Endothelial cell of umbilical vein (primary cell): ENCODE results near the gene ARMH1. TPM values are rescaled to one million over a fixed set of nuclear protein-coding genes. Genes with fewer than 3 reads are reported as not detected.
"Not testable (repeated sequence)": the region's sequence is repeated elsewhere in the genome, so short reads cannot be mapped to it uniquely, and the experiment has no call there.

Source experiments
- BruUV-seq: library from RNA; stranded (reverse); fragments of 400-500 nt; replicated peaks from 2 replicates; lab custom pipeline; 2021; lab: Mats Ljungman, UMichigan
- CTCF ChIA-PET: fragments of 300-600, 350-600 bp; sonication (Branson Sonifier 250); formaldehyde crosslinking; loops from one replicate; lab custom pipeline; 2021; ENCODE audit warnings: antibody characterized with exemption, inconsistent platforms; lab: Charles Lee
- POLR2A ChIA-PET: fragments of 300-600, 350-600 bp; sonication (Branson Sonifier 250); formaldehyde crosslinking; loops from one replicate; lab custom pipeline; 2021; ENCODE audit warnings: antibody characterized with exemption, inconsistent platforms; lab: Charles Lee
- DNase-seq: peaks from one replicate; pipeline ENCODE4 v3.0.0-alpha.2; 2011; ENCODE audit warnings: low read depth, low spot score
- FAIRE-seq: peaks from 2 replicates; lab custom pipeline; 2011; peaks lifted over from hg19 to GRCh38; lab: Jason Lieb, UNC
- H2AFZ ChIP-seq: 2 replicates; pipeline ENCODE4 v1.6.0; 2012; ENCODE audit warnings: low read depth, low read length, control low read depth, inconsistent platforms
- H3K27ac ChIP-seq: 2 replicates; pipeline ENCODE4 v1.5.1; 2011; ENCODE audit warnings: low read depth, mild to moderate bottlenecking, control low read depth, low read length, moderate library complexity; ENCODE audit not compliant: insufficient read depth
- H3K27me3 ChIP-seq, 2 experiments: 2 replicates each; pipeline versions ENCODE4 v1.6.0 to v1.6.1; 2011; ENCODE audit warnings: low read length in 2 of 2, mixed read lengths in 1 of 2; ENCODE audit not compliant: control insufficient read depth in 2 of 2, insufficient read depth in 2 of 2
- H3K36me3 ChIP-seq, 2 experiments: 2 replicates in 1 of 2; 3 replicates in 1 of 2; pipeline ENCODE4 v1.5.1; 2011; ENCODE audit warnings: low read length in 2 of 2, mild to moderate bottlenecking in 1 of 2, moderate library complexity in 1 of 2; ENCODE audit not compliant: control insufficient read depth in 2 of 2, insufficient read depth in 2 of 2; ENCODE audit errors: extremely low read depth in 1 of 2
- H3K4me1 ChIP-seq: 3 replicates; pipeline ENCODE4 v1.5.1; 2011; ENCODE audit warnings: mild to moderate bottlenecking, low read length; ENCODE audit not compliant: control insufficient read depth, insufficient read depth; ENCODE audit errors: extremely low read depth
- H3K4me2 ChIP-seq: 2 replicates; pipeline ENCODE4 v1.6.1; 2011; ENCODE audit warnings: low read length, control low read depth, mixed read lengths; ENCODE audit not compliant: insufficient read depth
- H3K4me3 ChIP-seq, 3 experiments: fragments of 200-600 bp in 1 of 3; sonication (generic), shearing (Covaris generic) in 1 of 3; replicated peaks in 1 of 3; 2 replicates each; pipeline ENCODE4 v1.5.1; 2011 to 2016; ENCODE audit warnings: control low read depth in 3 of 3, low read length in 3 of 3, mild to moderate bottlenecking in 2 of 3, inconsistent platforms in 1 of 3, low read depth in 1 of 3, moderate library complexity in 1 of 3; ENCODE audit not compliant: insufficient read depth in 1 of 3
- H3K79me2 ChIP-seq: 2 replicates; pipeline ENCODE4 v1.6.0; 2012; ENCODE audit warnings: low read length, inconsistent platforms; ENCODE audit not compliant: control insufficient read depth, insufficient read depth
- H3K9ac ChIP-seq: replicated peaks from 2 replicates; pipeline ENCODE3; 2011; ENCODE audit warnings: low read length, control low read depth; ENCODE audit not compliant: insufficient read depth; ENCODE audit errors: extremely low read depth
- H3K9me1 ChIP-seq: replicated peaks from 3 replicates; pipeline ENCODE4 v1.6.0; 2011; ENCODE audit warnings: mild to moderate bottlenecking, low read length; ENCODE audit not compliant: control insufficient read depth, insufficient read depth; ENCODE audit errors: extremely low read depth
- H3K9me3 ChIP-seq: replicated peaks from 2 replicates; pipeline ENCODE4 v1.5.1; 2012; ENCODE audit warnings: low read length, inconsistent platforms; ENCODE audit not compliant: control insufficient read depth, insufficient read depth
- H4K20me1 ChIP-seq: replicated peaks from 2 replicates; pipeline ENCODE3; 2011; ENCODE audit warnings: mild to moderate bottlenecking, low read length; ENCODE audit not compliant: control insufficient read depth, insufficient read depth; ENCODE audit errors: extremely low read depth
- EZH2 ChIP-seq: IDR thresholded peaks from 2 replicates; pipeline ENCODE4 v1.6.1; 2012; ENCODE audit warnings: borderline replicate concordance, low read depth, mild to moderate bottlenecking, moderate library complexity, low read length, inconsistent platforms; ENCODE audit not compliant: severe bottlenecking
- FOS ChIP-seq: IDR thresholded peaks from 2 replicates; pipeline ENCODE4 v1.6.1; 2011; ENCODE audit warnings: mild to moderate bottlenecking, low read length, moderate library complexity, borderline replicate concordance; ENCODE audit not compliant: insufficient read depth
- GATA2 ChIP-seq: IDR thresholded peaks from 2 replicates; pipeline ENCODE4 v1.7.0; 2011; ENCODE audit warnings: low read depth, mild to moderate bottlenecking, moderate library complexity, mixed read lengths, low read length; ENCODE audit not compliant: insufficient read length, insufficient read depth
- JUN ChIP-seq: IDR thresholded peaks from 2 replicates; pipeline ENCODE4 v1.6.1; 2011; ENCODE audit warnings: borderline replicate concordance, low read depth; ENCODE audit not compliant: insufficient read length, insufficient read depth
- MYC ChIP-seq: IDR thresholded peaks from one replicate; pipeline ENCODE4 v1.6.1; 2011; ENCODE audit warnings: mild to moderate bottlenecking, low read depth, low read length
- POLR2A ChIP-seq: IDR thresholded peaks from 2 replicates; pipeline ENCODE4 v1.6.1; 2012; ENCODE audit warnings: low read depth, mild to moderate bottlenecking, control low read depth, low read length
- POLR2AphosphoS5 ChIP-seq: IDR thresholded peaks from 2 replicates; pipeline ENCODE4 v1.6.1; 2012; ENCODE audit warnings: low read depth, mild to moderate bottlenecking, control low read depth, low read length, moderate library complexity; ENCODE audit not compliant: insufficient read depth
- dilution Hi-C: fragments of 300-500 bp; cut with MboI; formaldehyde crosslinking; loops from one replicate; pipeline ENCODE4 v1.15.0; 2019; ENCODE audit warnings: low sequenced_read_pairs; ENCODE audit not compliant: extremely low pct_ligation_motif_present
- intact Hi-C: fragments of 100-400 bp; cut with micrococcal nuclease; formaldehyde crosslinking; loops from one replicate; pipeline ENCODE4 v1.10.0; 2022
- polyA plus RNA-seq, 4 experiments: library from polyadenylated mRNA; depleted of rRNA in 3 of 4; stranded (reverse) in 3 of 4; unstranded in 1 of 4; fragments of >200 nt; gene quantifications; 2 replicates each; pipeline versions ENCODE4 v1.2.1 to v1.2.3, GENCODE V29; 2011 to 2012; ENCODE audit warnings: missing spikeins in 1 of 4
- total RNA-seq: library from RNA; stranded (reverse); gene quantifications from 2 replicates; pipeline ENCODE4 v1.2.3, GENCODE V29; 2021
- TF ChIP-seq, protein P1 (sequence below), 2 donors: IDR thresholded peaks; 1 replicate in 1 of 2; 2 replicates in 1 of 2; pipeline ENCODE4 v1.5.1; 2011; ENCODE audit warnings: low read length in 2 of 2, mild to moderate bottlenecking in 2 of 2, moderate library complexity in 2 of 2, control low read depth in 1 of 2, inconsistent platforms in 1 of 2, low read depth in 1 of 2; ENCODE audit not compliant: insufficient read depth in 1 of 2; ENCODE audit errors: extremely low read depth in 1 of 2
- TF ChIP-seq, protein P2 (sequence below): IDR thresholded peaks from 2 replicates; pipeline ENCODE4 v1.6.1; 2011; ENCODE audit not compliant: insufficient read depth, insufficient read length

The ARMH1 gene
- total and polyA plus RNA-seq, 2 donors (not counting 3 experiments of a cell fraction or from before 2014, with no cell fraction given): 0.17 TPM; not detected in 1

DNA sequence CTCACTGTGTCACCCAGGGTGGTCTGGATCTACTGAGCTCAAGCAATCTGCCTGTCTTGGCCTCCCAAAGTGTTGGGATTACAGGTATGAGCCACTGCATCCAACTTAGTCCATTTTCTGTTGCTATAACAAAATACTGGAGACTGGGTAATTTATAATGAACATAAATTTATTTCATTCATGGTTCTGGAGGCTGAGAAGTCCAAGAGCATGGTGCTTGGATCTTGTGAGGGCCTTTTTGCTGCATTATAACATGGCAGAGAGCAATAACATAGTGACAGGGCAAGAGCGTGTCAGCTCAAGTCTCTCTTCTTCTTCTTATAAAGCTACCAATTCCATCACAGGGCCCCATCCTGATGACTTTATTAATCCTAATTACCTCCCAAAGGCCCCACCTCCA lies 61.5 kb downstream of the ARMH1 start:
- Histone ChIP-seq H3K4me3 (no peak overlapping the region), H3K27ac (no peak overlapping the region), H3K9ac (no peak overlapping the region), H3K9me1 (no peaks in the 10 kb centered on the region), H3K36me3 (no peaks in the 10 kb centered on the region), H3K27me3 (peaks cover 0 to 4% of the 10 kb centered on the region in 2 experiments), H3K9me3 (no peaks in the 10 kb centered on the region), H4K20me1 (no peaks in the 10 kb centered on the region), H3K4me2 (no peak overlapping the region), H3K79me2 (peaks cover 13% of the 10 kb centered on the region), H3K4me1 (peaks cover 10% of the 10 kb centered on the region), H2AFZ (no peak overlapping the region)
- intact Hi-C loops (no loop called here), dilution Hi-C loops (no loop called here)
- ChIA-PET CTCF (no interaction called here), POLR2A (no interaction called here)
- DNase-seq: no peak
- no peak for TF ChIP-seq POLR2A
- TF ChIP-seq MYC: no peak
- no peak for TF ChIP-seq GATA2
- TF ChIP-seq FOS: no peak
- TF ChIP-seq EZH2: no peak
- TF ChIP-seq POLR2AphosphoS5: no peak
- TF ChIP-seq, protein P1, sequence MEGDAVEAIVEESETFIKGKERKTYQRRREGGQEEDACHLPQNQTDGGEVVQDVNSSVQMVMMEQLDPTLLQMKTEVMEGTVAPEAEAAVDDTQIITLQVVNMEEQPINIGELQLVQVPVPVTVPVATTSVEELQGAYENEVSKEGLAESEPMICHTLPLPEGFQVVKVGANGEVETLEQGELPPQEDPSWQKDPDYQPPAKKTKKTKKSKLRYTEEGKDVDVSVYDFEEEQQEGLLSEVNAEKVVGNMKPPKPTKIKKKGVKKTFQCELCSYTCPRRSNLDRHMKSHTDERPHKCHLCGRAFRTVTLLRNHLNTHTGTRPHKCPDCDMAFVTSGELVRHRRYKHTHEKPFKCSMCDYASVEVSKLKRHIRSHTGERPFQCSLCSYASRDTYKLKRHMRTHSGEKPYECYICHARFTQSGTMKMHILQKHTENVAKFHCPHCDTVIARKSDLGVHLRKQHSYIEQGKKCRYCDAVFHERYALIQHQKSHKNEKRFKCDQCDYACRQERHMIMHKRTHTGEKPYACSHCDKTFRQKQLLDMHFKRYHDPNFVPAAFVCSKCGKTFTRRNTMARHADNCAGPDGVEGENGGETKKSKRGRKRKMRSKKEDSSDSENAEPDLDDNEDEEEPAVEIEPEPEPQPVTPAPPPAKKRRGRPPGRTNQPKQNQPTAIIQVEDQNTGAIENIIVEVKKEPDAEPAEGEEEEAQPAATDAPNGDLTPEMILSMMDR (IDR thresholded peaks at IDR 0.05; ENCODE audit: extremely low read depth in 1 of 2, insufficient read depth in 1 of 2, low read depth in 1 of 2, low read length in 2 of 2): no peak
- TF ChIP-seq JUN: no peak
- TF ChIP-seq, protein P2, sequence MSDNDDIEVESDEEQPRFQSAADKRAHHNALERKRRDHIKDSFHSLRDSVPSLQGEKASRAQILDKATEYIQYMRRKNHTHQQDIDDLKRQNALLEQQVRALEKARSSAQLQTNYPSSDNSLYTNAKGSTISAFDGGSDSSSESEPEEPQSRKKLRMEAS: no peak
- no TSS peak for BruUV-seq
- no peak for FAIRE-seq

DNA sequence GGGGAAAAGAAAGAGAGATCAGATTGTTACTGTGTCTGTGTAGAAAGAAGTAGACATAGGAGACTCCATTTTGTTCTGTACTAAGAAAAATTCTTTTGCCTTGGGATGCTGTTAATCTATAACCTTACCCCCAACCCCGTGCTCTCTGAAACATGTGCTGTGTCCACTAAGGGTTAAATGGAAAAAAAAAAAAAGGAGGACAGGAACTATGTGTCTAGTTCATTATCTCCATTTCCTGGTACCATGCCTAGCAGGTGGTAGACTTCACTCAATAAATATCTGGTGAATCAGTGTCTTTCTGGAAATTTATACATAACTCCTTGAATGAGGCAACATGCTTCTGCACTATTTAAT lies 64.4 kb downstream of the ARMH1 start:
- FAIRE-seq: not testable (repeated sequence)

More for the DNA sequence above, 64.4 kb downstream of the ARMH1 start:
- Histone ChIP-seq H3K27ac (peak overlapping the region; percentile 50), H3K4me3 (peak overlapping the region; percentile 39 to 76 (median 55)), H3K4me1 (peaks cover 14% of the 10 kb centered on the region), H3K9ac (peak overlapping the region; percentile 61), H3K4me2 (peak overlapping the region; percentile 74), H2AFZ (peak overlapping the region; percentile 85), H3K79me2 (peaks cover 32% of the 10 kb centered on the region)
- H3K36me3 ChIP-seq, H3K9me1 ChIP-seq, DNase-seq, H4K20me1 ChIP-seq, dilution Hi-C loops, H3K9me3 ChIP-seq, BruUV-seq, H3K27me3 ChIP-seq: not testable (repeated sequence)
- intact Hi-C loops: loop anchor here (1.0 kb wide), 2 partner anchors 8 to 36 kb away; partner anchors contain the start of genes RNU5D-1 and RPS8
- ChIA-PET CTCF (interaction anchor here (4.5 kb wide), 1 partner anchor 9 kb away, joined by 21 read pairs; the partner anchor contains the start of gene RNU5D-1), POLR2A (interaction anchor here (1.0 kb wide), 1 partner anchor 8 kb away, joined by 3 read pairs; the partner anchor contains the start of gene RNU5D-1)
